PC-9 (cell line): ENCODE data around the gene ZCCHC8. TPM values are rescaled to one million over a fixed set of nuclear protein-coding genes. Genes with fewer than 3 reads are reported as not detected.

ENCODE experiments used
- BruUV-seq: library from RNA; stranded (reverse); fragments of 400-500 nt; replicated peaks from 2 replicates; lab custom pipeline; 2021; lab: Mats Ljungman, UMichigan
- CTCF ChIA-PET: fragments of 300-600 bp; sonication (Branson Sonifier 250); formaldehyde crosslinking; loops from one replicate; lab custom pipeline; 2022; ENCODE audit warnings: antibody characterized with exemption; lab: Charles Lee
- POLR2A ChIA-PET: fragments of 300-600 bp; sonication (Branson Sonifier 250); formaldehyde crosslinking; loops from one replicate; lab custom pipeline; 2022; ENCODE audit warnings: antibody characterized with exemption; ENCODE audit not compliant: unreplicated experiment; lab: Charles Lee
- DNase-seq, 2 experiments: peaks; one replicate each; pipeline versions ENCODE4 v3.0.0 to v3.0.0-alpha.2; 2015 to 2022; ENCODE audit warnings: mixed read lengths in 1 of 2
- H2AFZ ChIP-seq: fragments of 200-600 bp; sonication (generic); 2 replicates; pipeline ENCODE4 v1.8.1; 2017; ENCODE audit warnings: antibody characterized with exemption
- H3F3A ChIP-seq: fragments of 200-600 bp; sonication (generic); 2 replicates; pipeline ENCODE4 v1.8.1; 2017; ENCODE audit warnings: antibody characterized with exemption, mild to moderate bottlenecking, low read depth; ENCODE audit not compliant: insufficient read depth
- H3K27ac ChIP-seq: fragments of 200-600 bp; sonication (generic); 2 replicates; pipeline ENCODE4 v1.6.1; 2016; ENCODE audit warnings: mixed run types
- H3K27me3 ChIP-seq: fragments of 200-600 bp; sonication (generic); 2 replicates; pipeline ENCODE4 v1.6.1; 2016; ENCODE audit warnings: low read depth, mixed run types; ENCODE audit not compliant: insufficient read depth
- H3K36me3 ChIP-seq: fragments of 200-600 bp; sonication (generic); 2 replicates; pipeline ENCODE4 v1.6.1; 2016; ENCODE audit warnings: low read depth, mixed run types
- H3K4me1 ChIP-seq: fragments of 200-600 bp; sonication (generic); replicated peaks from 2 replicates; pipeline ENCODE4 v1.6.1; 2016; ENCODE audit warnings: mixed run types; ENCODE audit not compliant: insufficient read depth
- H3K4me2 ChIP-seq: fragments of 200-600 bp; sonication (generic); 2 replicates; pipeline ENCODE4 v1.6.1; 2017; ENCODE audit warnings: mixed run types
- H3K4me3 ChIP-seq: fragments of 200-600 bp; sonication (generic); 2 replicates; pipeline ENCODE4 v1.6.1; 2016; ENCODE audit warnings: mixed run types
- H3K79me2 ChIP-seq: fragments of 200-600 bp; sonication (generic); 2 replicates; pipeline ENCODE4 v1.6.1; 2017; ENCODE audit warnings: low read depth, mixed run types
- H3K9me2 ChIP-seq: fragments of 200-600 bp; sonication (generic); 2 replicates; pipeline ENCODE4 v1.8.1; 2017; ENCODE audit warnings: mild to moderate bottlenecking; ENCODE audit not compliant: insufficient read depth
- H3K9me3 ChIP-seq: fragments of 200-600 bp; sonication (generic); 2 replicates; pipeline ENCODE4 v1.8.1; 2016; ENCODE audit warnings: low read depth; ENCODE audit not compliant: insufficient read depth
- H4K20me1 ChIP-seq: fragments of 200-600 bp; sonication (generic); 2 replicates; pipeline ENCODE4 v1.8.1; 2017; ENCODE audit not compliant: insufficient read depth
- EZH2 ChIP-seq: fragments of 200-600 bp; sonication (generic); IDR thresholded peaks from 2 replicates; pipeline ENCODE4 v1.8.0; 2017; ENCODE audit warnings: antibody characterized with exemption, low read depth
- intact Hi-C: fragments of 100-400 bp; cut with micrococcal nuclease; formaldehyde crosslinking; loops from one replicate; pipeline ENCODE4 v1.10.0; 2022; ENCODE audit not compliant: unreplicated experiment
- total RNA-seq: library from RNA; stranded (reverse); gene quantifications from 2 replicates; pipeline ENCODE4 v1.2.3, GENCODE V29; 2021
- TF ChIP-seq, protein P1 (sequence below): fragments of 200-600 bp; sonication (generic); conservative IDR thresholded peaks from 2 replicates; pipeline ENCODE4 v1.6.1; 2017; ENCODE audit warnings: mixed run types, antibody characterized with exemption, mild to moderate bottlenecking, moderate library complexity

Gene ZCCHC8
- total RNA-seq, 1 experiment from 2014 or later = 24.3 TPM

DNA sequence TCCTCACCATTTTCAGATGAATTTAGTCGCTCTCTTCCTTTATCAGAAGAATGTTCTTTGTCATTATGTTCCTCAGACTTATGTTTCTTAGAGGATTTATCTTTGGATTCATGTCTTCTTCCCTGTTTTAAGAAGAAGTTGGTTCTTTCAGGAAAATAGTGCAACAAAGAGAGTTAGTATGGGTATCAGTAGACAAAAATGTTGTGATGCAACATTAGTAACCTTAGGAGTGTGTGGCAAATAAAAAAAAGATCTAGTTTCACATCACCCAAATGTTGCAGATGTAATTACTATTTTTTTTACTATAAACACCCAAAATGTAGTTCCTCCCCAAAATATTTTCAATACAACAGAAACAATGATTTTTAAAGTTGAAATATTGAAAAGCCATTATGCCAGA, 18.2 kb upstream of the ZCCHC8 start:
- Histone ChIP-seq H3K4me1 (peaks cover 18% of the 10 kb centered on the region), H3K9me2 (no peaks in the 10 kb centered on the region), H3F3A (peaks cover 90% of the 10 kb centered on the region), H4K20me1 (peaks cover 85% of the 10 kb centered on the region), H3K4me2 (no peak overlapping the region), H3K27ac (no peak overlapping the region), H3K27me3 (no peaks in the 10 kb centered on the region), H3K9me3 (no peaks in the 10 kb centered on the region), H3K4me3 (no peak overlapping the region), H2AFZ (no peak overlapping the region), H3K79me2 (peaks cover 95% of the 10 kb centered on the region), H3K36me3 (peaks cover 90% of the 10 kb centered on the region)
- intact Hi-C loops = no loop called here
- BruUV-seq = no TSS peak
- no peak for TF ChIP-seq EZH2
- TF ChIP-seq, protein P1, sequence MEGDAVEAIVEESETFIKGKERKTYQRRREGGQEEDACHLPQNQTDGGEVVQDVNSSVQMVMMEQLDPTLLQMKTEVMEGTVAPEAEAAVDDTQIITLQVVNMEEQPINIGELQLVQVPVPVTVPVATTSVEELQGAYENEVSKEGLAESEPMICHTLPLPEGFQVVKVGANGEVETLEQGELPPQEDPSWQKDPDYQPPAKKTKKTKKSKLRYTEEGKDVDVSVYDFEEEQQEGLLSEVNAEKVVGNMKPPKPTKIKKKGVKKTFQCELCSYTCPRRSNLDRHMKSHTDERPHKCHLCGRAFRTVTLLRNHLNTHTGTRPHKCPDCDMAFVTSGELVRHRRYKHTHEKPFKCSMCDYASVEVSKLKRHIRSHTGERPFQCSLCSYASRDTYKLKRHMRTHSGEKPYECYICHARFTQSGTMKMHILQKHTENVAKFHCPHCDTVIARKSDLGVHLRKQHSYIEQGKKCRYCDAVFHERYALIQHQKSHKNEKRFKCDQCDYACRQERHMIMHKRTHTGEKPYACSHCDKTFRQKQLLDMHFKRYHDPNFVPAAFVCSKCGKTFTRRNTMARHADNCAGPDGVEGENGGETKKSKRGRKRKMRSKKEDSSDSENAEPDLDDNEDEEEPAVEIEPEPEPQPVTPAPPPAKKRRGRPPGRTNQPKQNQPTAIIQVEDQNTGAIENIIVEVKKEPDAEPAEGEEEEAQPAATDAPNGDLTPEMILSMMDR = no peak
- no peak for DNase-seq
- CTCF ChIA-PET = no interaction called here
- POLR2A ChIA-PET = interaction anchor here (0.5 kb wide), 1 partner anchor 21 kb away, joined by 8 read pairs; no protein-coding TSS in a partner anchor

DNA sequence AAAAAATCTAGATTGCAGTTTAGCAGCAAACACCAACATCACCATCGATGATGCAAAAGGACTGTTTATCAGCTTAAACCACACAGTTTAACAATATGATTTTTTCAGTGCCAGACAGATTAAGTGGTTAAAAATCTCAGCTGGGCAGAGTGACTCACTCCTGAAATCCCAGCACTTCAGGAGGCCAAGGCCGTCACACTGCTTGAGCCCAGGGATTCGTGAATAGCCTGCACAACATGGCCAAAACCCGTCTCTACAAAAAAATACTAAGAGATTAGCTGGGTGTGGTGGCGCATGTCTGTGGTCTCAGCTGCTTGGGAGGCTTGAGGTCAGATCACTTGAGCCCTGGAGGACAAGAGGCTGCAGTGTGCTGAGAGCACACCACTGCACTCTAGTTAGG, 17.1 kb upstream of the ZCCHC8 start:
- Histone ChIP-seq H3K4me3 (no peak overlapping the region), H3K9me3 (no peaks in the 10 kb centered on the region), H3F3A (peaks cover 90% of the 10 kb centered on the region), H3K79me2 (peaks cover 89% of the 10 kb centered on the region), H3K27me3 (no peaks in the 10 kb centered on the region), H3K4me2 (no peak overlapping the region), H3K4me1 (peaks cover 8% of the 10 kb centered on the region; the same call in 1 of the 2 replicates), H3K27ac (no peak overlapping the region), H3K36me3 (peaks cover 87% of the 10 kb centered on the region), H3K9me2 (no peaks in the 10 kb centered on the region), H4K20me1 (peaks cover 82% of the 10 kb centered on the region), H2AFZ (no peak overlapping the region)
- intact Hi-C loops = no loop called here
- peak in 1 of 2 experiments; percentile 12 for DNase-seq
- ChIA-PET CTCF (no interaction called here), POLR2A (interaction anchor here (0.6 to 0.7 kb wide), 2 partner anchors 10 to 27 kb away, joined by 3 to 4 read pairs; no protein-coding TSS in a partner anchor)
- TF ChIP-seq EZH2 = no peak
- TF ChIP-seq, protein P1 = no peak
- no TSS peak for BruUV-seq

DNA sequence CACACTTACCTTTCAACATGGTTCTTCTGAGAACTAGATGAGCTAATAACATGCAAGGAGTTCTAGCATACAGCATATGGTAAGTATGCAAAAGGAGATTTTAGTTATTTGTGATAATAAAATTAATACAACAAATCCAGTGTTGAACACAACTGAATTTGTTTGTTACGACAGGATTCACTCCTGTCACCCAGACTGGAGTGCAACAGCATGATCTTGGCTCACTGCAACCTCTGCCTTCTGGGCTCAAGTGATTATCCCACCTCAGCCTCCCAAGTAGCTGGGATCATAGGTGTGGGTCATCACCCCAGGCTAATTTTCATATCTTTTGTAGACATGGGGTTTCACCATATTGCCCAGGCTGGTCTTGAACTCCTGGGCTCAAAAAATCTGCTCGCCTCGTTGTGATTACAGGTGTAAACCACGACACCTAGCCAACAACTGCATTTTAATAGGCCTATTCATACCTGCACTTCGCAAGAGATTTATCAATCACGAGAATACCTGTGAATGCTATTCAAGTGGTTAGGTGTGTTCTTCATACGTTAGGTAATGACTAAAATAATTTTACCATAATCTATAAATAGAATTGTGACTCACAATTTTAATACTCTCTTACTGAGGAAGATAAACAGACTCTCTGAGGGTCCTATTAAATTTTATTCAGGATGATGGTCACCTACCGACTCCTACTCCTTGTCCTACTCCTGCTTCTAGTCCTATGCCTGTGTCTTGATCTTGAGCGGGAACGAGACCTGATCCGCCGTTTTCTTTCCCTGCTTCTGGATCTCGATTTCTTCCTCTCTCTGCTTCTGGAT, 16.0 kb upstream of the ZCCHC8 start:
- H3K27ac ChIP-seq = 0 out of 2 replicates have a peak overlapping the region, but pooled peaks have one; percentile 26
- peaks cover 90% of the 10 kb centered on the region for H3K36me3 ChIP-seq
- H3K4me2 ChIP-seq = no peak overlapping the region
- DNase-seq = no peak
- ChIA-PET POLR2A (interaction anchor here (0.7 kb wide), 1 partner anchor 62 kb away, joined by 3 read pairs; no protein-coding TSS in a partner anchor), CTCF (no interaction called here)
- H2AFZ ChIP-seq = no peak overlapping the region
- no peaks in the 10 kb centered on the region for H3K9me3 ChIP-seq
- no peaks in the 10 kb centered on the region for H3K9me2 ChIP-seq
- intact Hi-C loops = no loop called here
- peaks cover 78% of the 10 kb centered on the region for H3K79me2 ChIP-seq
- no peak overlapping the region for H3K4me3 ChIP-seq
- peaks cover 82% of the 10 kb centered on the region for H4K20me1 ChIP-seq
- 0 out of 2 replicates have a peak, but pooled peaks cover 6% of the 10 kb centered on the region for H3K4me1 ChIP-seq
- no peaks in the 10 kb centered on the region for H3K27me3 ChIP-seq
- H3F3A ChIP-seq = peaks cover 94% of the 10 kb centered on the region
- no peak for TF ChIP-seq EZH2
- TF ChIP-seq, protein P1 = no peak
- BruUV-seq = no TSS peak
